K562 (cell line): ENCODE data around the gene CSF2. TPM values are rescaled to one million over a fixed set of nuclear protein-coding genes. Genes with fewer than 3 reads are reported as not detected.

Source experiments
- ATAC-seq: fragments of 200-7000 bp; cut with Tn5 transposase; 3 replicates; pipeline ENCODE4 v1.9.1; 2020; ENCODE audit warnings: moderate library complexity
- BruUV-seq: library from RNA; stranded (reverse); fragments of 400-500 nt; replicated peaks from 2 replicates; lab custom pipeline; 2021; lab: Mats Ljungman, UMichigan
- CTCF ChIA-PET: fragments of 300-600 bp; formaldehyde crosslinking; extraction: SDS; loops from one replicate; lab custom pipeline; 2021; ENCODE audit warnings: low intra/inter-chr PET ratio; lab: Yijun Ruan, JAX
- POLR2A ChIA-PET: fragments of 300-600, 350-650 bp; sonication (Branson Sonifier 250); formaldehyde crosslinking; extraction: SDS; loops from one replicate; lab custom pipeline; 2021; ENCODE audit warnings: antibody characterized with exemption, inconsistent platforms; lab: Yijun Ruan, JAX
- DNase-seq, 4 experiments: peaks; one replicate each; pipeline versions ENCODE4 v3.0.0 to v3.0.0-alpha.2; 2011 to 2018; ENCODE audit warnings: low spot score in 3 of 4, mixed read lengths in 3 of 4; ENCODE audit errors: extremely low read depth in 1 of 4
- FAIRE-seq: peaks from 2 replicates; lab custom pipeline; 2011; peaks lifted over from hg19 to GRCh38; lab: Jason Lieb, UNC
- H2AFZ ChIP-seq: 2 replicates; pipeline ENCODE4 v1.6.0; 2011; ENCODE audit warnings: low read depth, low read length, control low read depth, inconsistent platforms
- H3K27ac ChIP-seq: fragments of 200-600 bp; 3 replicates; pipeline ENCODE4 v1.8.0; 2011; ENCODE audit warnings: low read depth, mild to moderate bottlenecking, control low read depth, inconsistent platforms, low read length, moderate library complexity, mixed read lengths; ENCODE audit errors: extremely low read depth
- H3K27me3 ChIP-seq, 2 experiments: fragments of 300-600 bp in 1 of 2; 2 replicates in 1 of 2; 3 replicates in 1 of 2; pipeline versions ENCODE4 v1.6.0 to v1.8.0; 2011; ENCODE audit warnings: inconsistent platforms in 2 of 2, low read length in 2 of 2, mild to moderate bottlenecking in 1 of 2, mixed read lengths in 1 of 2, moderate library complexity in 1 of 2; ENCODE audit not compliant: control insufficient read depth in 2 of 2, insufficient read depth in 2 of 2
- H3K36me3 ChIP-seq: fragments of 300-600 bp; 3 replicates; pipeline ENCODE4 v1.8.0; 2011; ENCODE audit warnings: mild to moderate bottlenecking, low read length, inconsistent platforms; ENCODE audit not compliant: control insufficient read depth, insufficient read depth
- H3K4me1 ChIP-seq, 2 experiments: fragments of 200-600 bp in 1 of 2; replicated peaks in 1 of 2; 2 replicates in 1 of 2; 3 replicates in 1 of 2; pipeline versions ENCODE4 v1.5.1 to v1.8.0; 2011; ENCODE audit warnings: inconsistent platforms in 2 of 2, low read length in 2 of 2, mild to moderate bottlenecking in 1 of 2, mixed read lengths in 1 of 2, moderate library complexity in 1 of 2; ENCODE audit not compliant: control insufficient read depth in 2 of 2, insufficient read depth in 2 of 2
- H3K4me2 ChIP-seq: 2 replicates; pipeline ENCODE4 v1.6.1; 2011; ENCODE audit warnings: low read length, control low read depth, inconsistent platforms, mixed read lengths; ENCODE audit not compliant: insufficient read depth
- H3K4me3 ChIP-seq: fragments of 200-600 bp; sonication (generic), shearing (Covaris generic); 2 replicates; pipeline ENCODE4 v1.5.1; 2016; ENCODE audit warnings: control low read depth, inconsistent platforms
- H3K79me2 ChIP-seq: fragments of 200-600 bp; 3 replicates; pipeline ENCODE4 v1.8.0; 2011; ENCODE audit warnings: low read length, inconsistent platforms; ENCODE audit not compliant: control insufficient read depth, insufficient read depth
- H3K9ac ChIP-seq, 2 experiments: 2 replicates each; pipeline versions ENCODE4 v1.6.0 to v1.6.1; 2011; ENCODE audit warnings: low read depth in 2 of 2, low read length in 2 of 2, control low read depth in 1 of 2, inconsistent platforms in 1 of 2, mild to moderate bottlenecking in 1 of 2, mixed read lengths in 1 of 2; ENCODE audit not compliant: insufficient read depth in 1 of 2
- H3K9me1 ChIP-seq: one replicate; pipeline ENCODE4 v1.6.0; 2011; ENCODE audit warnings: inconsistent platforms, mild to moderate bottlenecking, low read length, moderate library complexity; ENCODE audit not compliant: control insufficient read depth, insufficient read depth
- H3K9me3 ChIP-seq: replicated peaks from 2 replicates; pipeline ENCODE4 v1.5.1; 2011; ENCODE audit warnings: low read depth, low read length, inconsistent platforms; ENCODE audit not compliant: control insufficient read depth, insufficient read depth
- H4K20me1 ChIP-seq: replicated peaks from 2 replicates; pipeline ENCODE4 v1.6.1; 2011; ENCODE audit warnings: low read length, inconsistent platforms, mixed read lengths; ENCODE audit not compliant: control insufficient read depth, insufficient read depth
- DMBX1 ChIP-seq: fragments of 250-450 bp; sonication (Bioruptor Pico); IDR thresholded peaks from 2 replicates; pipeline ENCODE4 v1.8.0; 2022; ENCODE audit warnings: inconsistent platforms, mild to moderate bottlenecking, moderate library complexity, borderline replicate concordance
- GABPA ChIP-seq: fragments of 200-800 bp; sonication (Bioruptor generic); conservative IDR thresholded peaks from 2 replicates; pipeline ENCODE4 v1.6.1; 2016; ENCODE audit warnings: low read depth, missing genetic modification characterization, missing compliant biosample characterization
- HDAC6 ChIP-seq: IDR thresholded peaks from 2 replicates; pipeline ENCODE4 v1.6.1; 2012; ENCODE audit warnings: low read depth, mild to moderate bottlenecking, control low read depth, inconsistent platforms, low read length, moderate library complexity
- MAFG ChIP-seq: fragments of 450-650 bp; conservative IDR thresholded peaks from 2 replicates; pipeline ENCODE4 v1.6.1; 2016; ENCODE audit warnings: missing genetic modification characterization, missing compliant biosample characterization
- NFIX ChIP-seq: fragments of 250-450 bp; sonication (Bioruptor Pico); IDR thresholded peaks from 2 replicates; pipeline ENCODE4 v1.4.0; 2020; ENCODE audit warnings: low read depth, mild to moderate bottlenecking, moderate library complexity
- NR2C2 ChIP-seq, 2 experiments: fragments of 200-800 bp in 1 of 2; sonication (Bioruptor generic) in 1 of 2; sonication (generic) in 1 of 2; formaldehyde crosslinking in 1 of 2; IDR thresholded peaks; 2 replicates each; pipeline versions ENCODE4 v1.6.1 to v1.8.0; 2016 to 2022; ENCODE audit warnings: mild to moderate bottlenecking in 1 of 2, missing compliant biosample characterization in 1 of 2, missing genetic modification characterization in 1 of 2, missing genetic modification reagents in 1 of 2
- POLR2H ChIP-seq: IDR thresholded peaks from 2 replicates; pipeline ENCODE4 v1.6.1; 2016; ENCODE audit warnings: missing genetic modification characterization, low read depth, mild to moderate bottlenecking, control low read depth, missing compliant biosample characterization, moderate library complexity
- RBM34 ChIP-seq: fragments of 200-400 bp; formaldehyde crosslinking; IDR thresholded peaks from 2 replicates; pipeline ENCODE4 v1.6.1; 2018; ENCODE audit warnings: low read length, borderline replicate concordance; ENCODE audit not compliant: insufficient read depth
- SMARCC2 ChIP-seq: fragments of 450-650 bp; IDR thresholded peaks from 2 replicates; pipeline ENCODE4 v1.6.1; 2017; ENCODE audit warnings: antibody characterized with exemption, moderate library complexity, mild to moderate bottlenecking, low read depth
- SP1 ChIP-seq: sonication (generic); formaldehyde crosslinking; IDR thresholded peaks from 2 replicates; pipeline ENCODE4 v1.8.1; 2022; ENCODE audit warnings: mild to moderate bottlenecking, missing genetic modification reagents
- ZNF431 ChIP-seq: sonication (generic); formaldehyde crosslinking; IDR thresholded peaks from 2 replicates; pipeline ENCODE4 v1.8.0; 2022; ENCODE audit warnings: mild to moderate bottlenecking, missing genetic modification reagents
- ZNF445 ChIP-seq: fragments of 250-450 bp; sonication (Bioruptor Pico); IDR thresholded peaks from 2 replicates; pipeline ENCODE4 v1.4.0; 2020; ENCODE audit warnings: low read depth, mild to moderate bottlenecking, moderate library complexity
- WGBS: fragments of 100-300 bp; shearing (Covaris generic); methylation state at CpG from one replicate; pipeline ENCODE4 v1.1.6; 2016; ENCODE audit warnings: low coverage, mixed read lengths; ENCODE audit not compliant: insufficient coverage; ENCODE audit errors: missing lambda C conversion rate; 5-methylcytosine and 5-hydroxymethylcytosine counted together
- in situ Hi-C: fragments of 300-500 bp; cut with MboI; formaldehyde crosslinking; loops from 4 replicates; pipeline ENCODE4 v1.15.0; 2018; ENCODE audit warnings: inconsistent platforms, mixed read lengths
- intact Hi-C: fragments of 100-400 bp; cut with micrococcal nuclease; formaldehyde crosslinking; loops from 2 replicates; pipeline ENCODE4 v1.14.2; 2022
- polyA plus RNA-seq, 8 experiments: library from polyadenylated mRNA; depleted of rRNA in 4 of 8; stranded (reverse) in 5 of 8; unstranded in 3 of 8; fragments of >200 nt; fragmentation: Nextera tagmentation in 2 of 8; fragmentation: Illumina TruSeq in 1 of 8; extraction: Ambion mirVana in 2 of 8; extraction: Trizol in 1 of 8; gene quantifications; 2 replicates each; pipeline versions ENCODE4 v1.2.1 to v1.2.3, GENCODE V29; 2011 to 2014; ENCODE audit warnings: inconsistent platforms in 1 of 8, missing spikeins in 1 of 8
- total RNA-seq, 7 experiments: library from RNA; depleted of rRNA in 6 of 7; stranded (reverse); fragments of >200 nt in 6 of 7; fragmentation: Illumina TruSeq in 2 of 7; extraction: Trizol in 2 of 7; gene quantifications; 2 replicates each; pipeline versions ENCODE4 v1.2.1 to v1.2.3, GENCODE V29; 2011 to 2021; ENCODE audit warnings: low replicate concordance in 1 of 7

CSF2 gene
- total and polyA plus RNA-seq, 9 of the 15 experiments (the other 6 are each of a cell fraction or from before 2014, with no cell fraction given) = 0.25 to 0.29 TPM; not detected in 7

GRCh38 chr5:132064140-132064539 is 9.4 kb upstream of the CSF2 start:
- BruUV-seq = no TSS peak
- DNase-seq = no peak
- no peak for ATAC-seq
- TF ChIP-seq SP1 (CRISPR knock-in tag) (0 out of 2 replicates have a peak, but pooled peaks have one; percentile 12), ZNF431 (CRISPR knock-in tag) (no peak)
- 27% methylated on average over 5 of the region's 5 CpGs for WGBS
- no peaks in the 10 kb centered on the region for H3K36me3 ChIP-seq
- CTCF ChIA-PET = interaction anchor here (0.9 to 3.4 kb wide), 8 partner anchors 47 to 641 kb away, joined by 3 to 25 read pairs (median 13); partner anchors contain the start of gene SLC22A5
- no peak overlapping the region for H3K27ac ChIP-seq
- H3K4me2 ChIP-seq = no peak overlapping the region
- H2AFZ ChIP-seq = no peak overlapping the region
- H3K9me1 ChIP-seq = no peaks in the 10 kb centered on the region
- no peaks in the 10 kb centered on the region for H3K27me3 ChIP-seq
- in situ Hi-C loops (loop anchor here (25.0 kb wide), 1 partner anchor 323 kb away; no protein-coding TSS in a partner anchor), intact Hi-C loops (loop anchor here (2.0 to 10.0 kb wide), 2 partner anchors 321 to 347 kb away; no protein-coding TSS in a partner anchor)
- H3K4me1 ChIP-seq = peaks cover 8 to 21% of the 10 kb centered on the region in 2 experiments; a peak in 4 of 5 replicates
- H3K4me3 ChIP-seq = no peak overlapping the region
- H3K79me2 ChIP-seq = no peaks in the 10 kb centered on the region
- H3K9ac ChIP-seq = no peak overlapping the region
- H4K20me1 ChIP-seq = no peaks in the 10 kb centered on the region
- H3K9me3 ChIP-seq = no peaks in the 10 kb centered on the region
- FAIRE-seq = no peak
- POLR2A ChIA-PET = no interaction called here

- WGBS = 55% methylated on average over 9 of the region's 11 CpGs
- POLR2A ChIA-PET = no interaction called here
- intact Hi-C loops = loop anchor here (1.0 to 10.0 kb wide), 6 partner anchors 112 to 436 kb away; no protein-coding TSS in a partner anchor
- FAIRE-seq (peak; percentile 98), ATAC-seq (peak; percentile 91), DNase-seq (peak; percentile 81 to 88 (median 83))
- Histone ChIP-seq H3K36me3 (no peaks in the 10 kb centered on the region), H3K4me3 (no peak overlapping the region), H3K9me1 (no peaks in the 10 kb centered on the region), H3K27ac (no peak overlapping the region), H3K27me3 (no peaks in the 10 kb centered on the region), H3K4me2 (no peak overlapping the region), H3K79me2 (no peaks in the 10 kb centered on the region), H3K4me1 (peaks cover 8 to 26% of the 10 kb centered on the region in 2 experiments; a peak in 4 of 5 replicates), H3K9me3 (no peaks in the 10 kb centered on the region), H3K9ac (no peak overlapping the region), H2AFZ (peak overlapping the region; percentile 18; the same call in 1 of the 2 replicates), H4K20me1 (no peaks in the 10 kb centered on the region)
- BruUV-seq = no TSS peak
- in situ Hi-C loops = loop anchor here (5.0 to 25.0 kb wide), 4 partner anchors 112 to 432 kb away; no protein-coding TSS in a partner anchor
- CTCF ChIA-PET = interaction anchor here (0.6 to 3.4 kb wide), 12 partner anchors 46 to 819 kb away, joined by 3 to 25 read pairs (median 6); partner anchors contain the start of gene SLC22A5
- TF ChIP-seq ZNF445 (CRISPR knock-in tag) = no peak
- TF ChIP-seq SMARCC2 = no peak
- TF ChIP-seq NR2C2 (CRISPR knock-in tag; IDR thresholded peaks at IDR 0.05) = peak; percentile 52; the same call in 1 of the 2 replicates
- peak; percentile 44; the same call in 1 of the 2 replicates for TF ChIP-seq NR2C2 (tag; IDR thresholded peaks at IDR 0.05)
- no peak for TF ChIP-seq POLR2H
- no peak for TF ChIP-seq HDAC6
- no peak for TF ChIP-seq MAFG (tag)
- TF ChIP-seq NFIX (CRISPR knock-in tag) = no peak
- no peak for TF ChIP-seq DMBX1 (CRISPR knock-in tag)
- no peak for TF ChIP-seq GABPA
- no peak for TF ChIP-seq RBM34
Measured at GRCh38 chr5:132064738-132065331, 8.8 kb upstream of the CSF2 start.
